ACC112 (cell line): ENCODE results near the gene SH3BP4.

ENCODE experiments used
- H2AFZ ChIP-seq: fragments of 200-600 bp; sonication (generic); one replicate; pipeline ENCODE4 v1.6.0; 2017; ENCODE audit warnings: antibody characterized with exemption, low read length; ENCODE audit not compliant: unreplicated experiment
- H3K27ac ChIP-seq: fragments of 200-600 bp; sonication (generic); 2 replicates; pipeline ENCODE4 v1.5.1; 2014; ENCODE audit warnings: low read depth, mild to moderate bottlenecking, antibody characterized with exemption, low read length, moderate library complexity
- H3K27me3 ChIP-seq: fragments of 200-600 bp; sonication (generic); 2 replicates; pipeline ENCODE4 v1.6.1; 2014; ENCODE audit warnings: mild to moderate bottlenecking, antibody characterized with exemption, low read length, moderate library complexity, mixed read lengths; ENCODE audit not compliant: insufficient read depth
- H3K36me3 ChIP-seq: fragments of 200-600 bp; sonication (generic); 2 replicates; pipeline ENCODE4 v1.6.1; 2016; ENCODE audit warnings: mild to moderate bottlenecking, antibody characterized with exemption, low read length, moderate library complexity, mixed read lengths; ENCODE audit not compliant: insufficient read depth
- H3K4me1 ChIP-seq: fragments of 200-600 bp; sonication (generic); one replicate; pipeline ENCODE4 v1.6.1; 2016; ENCODE audit warnings: low read length, mixed read lengths; ENCODE audit not compliant: insufficient read depth, unreplicated experiment, control insufficient read depth
- H3K4me3 ChIP-seq: fragments of 200-600 bp; sonication (generic); 2 replicates; pipeline ENCODE4 v1.5.1; 2014; ENCODE audit warnings: mild to moderate bottlenecking, low read depth, low read length
- H3K79me2 ChIP-seq: fragments of 200-600 bp; sonication (generic); one replicate; pipeline ENCODE4 v1.6.0; 2016; ENCODE audit warnings: low read length; ENCODE audit not compliant: control insufficient read depth, unreplicated experiment, insufficient read depth

Gene SH3BP4

DNA sequence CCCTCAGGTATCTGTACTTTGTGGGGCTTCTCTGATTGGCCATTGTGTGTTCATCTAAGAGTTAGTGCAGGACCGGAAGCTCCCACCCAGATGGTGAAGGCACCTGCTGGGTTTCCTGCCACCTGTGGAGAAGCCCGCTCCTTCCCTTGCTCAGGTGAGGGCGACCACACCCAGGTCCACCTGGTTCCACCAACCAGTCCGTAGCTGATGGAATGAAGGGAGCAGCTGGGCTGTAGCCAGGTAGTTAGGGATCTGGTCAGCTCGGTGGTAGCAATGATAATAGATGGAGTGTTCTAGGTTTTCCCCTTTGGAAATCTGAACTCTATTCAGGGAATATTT lies 16.0 kb downstream of the SH3BP4 start:
- no peaks in the 10 kb centered on the region for H3K27me3 ChIP-seq
- H3K27ac ChIP-seq, result no peak overlapping the region
- peaks cover 7% of the 10 kb centered on the region for H3K36me3 ChIP-seq
- peaks cover 49% of the 10 kb centered on the region for H3K4me1 ChIP-seq
- peaks cover 99% of the 10 kb centered on the region for H3K79me2 ChIP-seq
- H2AFZ ChIP-seq, result no peak overlapping the region
- H3K4me3 ChIP-seq, result no peak overlapping the region

DNA sequence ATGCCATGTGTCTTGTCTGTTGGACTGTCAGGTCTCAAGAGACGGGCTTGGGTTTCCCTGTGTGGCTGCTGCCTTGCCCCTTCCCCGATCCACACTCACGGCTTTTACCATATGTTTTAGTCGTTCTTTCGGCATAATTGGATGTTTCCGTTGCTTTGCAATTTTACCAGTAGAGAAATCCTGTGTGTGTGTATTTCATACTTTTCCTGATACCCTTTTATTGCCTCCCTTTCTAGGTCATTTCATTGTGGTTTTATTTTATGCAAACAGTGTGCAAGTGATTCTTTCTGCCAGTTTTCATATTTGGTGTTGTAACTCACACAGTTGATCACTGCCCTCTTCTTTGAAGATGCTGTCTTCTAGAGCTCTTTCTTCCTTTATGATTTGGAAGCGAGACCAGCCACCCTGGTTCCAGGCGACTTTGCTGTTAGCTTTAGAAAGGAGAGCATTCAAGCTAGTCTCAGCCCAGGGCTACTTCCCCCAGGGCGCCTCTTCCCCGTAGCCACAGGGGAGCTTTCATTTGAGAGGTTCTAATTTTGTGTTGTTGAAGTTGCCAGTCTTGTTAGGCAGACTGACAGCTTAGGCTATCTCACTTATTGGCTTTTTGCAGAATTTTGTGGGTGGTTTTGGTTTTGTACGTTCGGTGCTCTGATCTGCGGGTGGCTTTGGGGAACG lies 17.0 kb downstream of the SH3BP4 start:
- H2AFZ ChIP-seq, result no peak overlapping the region
- H3K27ac ChIP-seq, result no peak overlapping the region
- H3K36me3 ChIP-seq, result peaks cover 7% of the 10 kb centered on the region
- no peaks in the 10 kb centered on the region for H3K27me3 ChIP-seq
- H3K4me1 ChIP-seq, result peaks cover 45% of the 10 kb centered on the region
- peaks cover 99% of the 10 kb centered on the region for H3K79me2 ChIP-seq
- H3K4me3 ChIP-seq, result no peak overlapping the region

DNA sequence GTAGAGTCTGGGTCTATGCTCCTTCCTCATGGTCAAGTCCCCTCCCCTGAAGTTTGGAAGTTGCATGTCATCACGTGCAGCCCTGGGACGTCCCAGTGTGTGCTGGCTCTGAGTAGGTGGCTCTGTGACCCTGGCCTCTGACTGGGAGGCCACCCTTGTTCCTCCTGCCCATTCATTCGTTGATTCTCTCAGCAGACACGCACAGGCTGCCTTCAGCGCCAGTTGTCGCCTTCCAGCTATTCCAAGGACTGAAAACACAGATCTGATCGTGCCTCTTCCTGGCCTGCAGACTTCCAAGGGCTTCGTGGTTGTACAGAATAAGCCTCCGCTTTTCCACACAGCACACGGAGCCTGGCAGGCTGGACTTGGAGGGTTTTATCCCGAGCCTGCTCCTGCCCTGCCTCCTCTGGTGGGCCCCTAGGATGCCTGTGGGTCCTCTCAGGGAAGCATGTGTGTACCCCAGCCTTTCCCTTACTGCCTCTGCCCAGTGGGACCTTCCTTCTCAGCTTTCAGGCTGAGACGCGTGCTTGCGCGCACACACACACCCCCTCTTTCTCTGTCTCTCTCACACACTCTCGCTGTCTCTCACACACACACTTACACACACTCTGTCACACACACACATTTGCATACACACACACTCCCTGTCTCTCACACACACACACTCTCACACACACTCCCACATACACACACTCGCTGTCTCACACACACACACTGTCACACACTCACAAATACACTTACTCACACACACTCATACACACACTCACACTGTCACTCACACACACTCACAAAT lies 17.7 kb downstream of the SH3BP4 start:
- Histone ChIP-seq H3K4me1 (peaks cover 39% of the 10 kb centered on the region), H3K27me3 (no peaks in the 10 kb centered on the region), H3K27ac (0 out of 2 replicates have a peak overlapping the region, but pooled peaks have one; percentile 6), H3K4me3 (no peak overlapping the region), H3K36me3 (peaks cover 7% of the 10 kb centered on the region), H3K79me2 (peaks cover 98% of the 10 kb centered on the region), H2AFZ (no peak overlapping the region)

DNA sequence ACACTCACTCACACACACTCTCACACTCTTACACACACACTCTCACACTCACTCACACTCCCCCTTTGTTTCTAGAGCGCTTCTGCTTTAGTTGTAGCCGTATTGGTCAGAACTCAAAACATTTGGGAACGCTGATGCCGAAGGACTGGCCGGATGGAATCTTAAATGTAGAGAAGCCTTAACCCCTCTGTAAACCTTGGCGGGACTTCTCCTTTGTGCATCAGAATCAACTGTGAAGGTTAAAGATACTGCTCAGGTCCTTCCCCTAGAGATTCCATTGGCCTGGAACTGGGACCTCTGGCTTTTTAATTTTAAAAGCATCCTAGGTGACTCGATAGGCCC lies 18.3 kb downstream of the SH3BP4 start:
- Histone ChIP-seq H3K4me3 (no peak overlapping the region), H3K36me3 (peaks cover 7% of the 10 kb centered on the region), H3K27ac (0 out of 2 replicates have a peak overlapping the region, but pooled peaks have one; percentile 6), H3K4me1 (peaks cover 39% of the 10 kb centered on the region), H3K79me2 (peaks cover 98% of the 10 kb centered on the region), H2AFZ (no peak overlapping the region), H3K27me3 (no peaks in the 10 kb centered on the region)

DNA sequence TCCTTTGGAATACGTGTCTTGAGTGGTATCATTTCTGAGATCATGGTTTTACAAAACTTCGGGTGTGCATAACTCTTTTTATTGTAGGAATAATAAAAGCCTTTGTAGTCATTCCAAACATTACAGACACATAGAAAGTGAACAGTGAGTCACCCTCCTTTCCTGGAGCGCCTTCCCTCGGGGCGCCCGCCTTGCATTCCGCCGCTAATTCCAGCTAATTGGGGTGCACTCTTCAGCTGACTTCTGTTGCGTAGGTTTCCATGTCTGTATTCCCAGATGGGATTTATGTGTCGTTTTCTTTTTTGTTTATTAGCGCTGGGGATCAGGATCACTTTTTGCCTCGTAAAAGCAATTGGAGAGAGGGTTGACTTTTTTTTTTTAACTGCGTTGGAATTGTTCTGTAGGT lies 18.7 kb downstream of the SH3BP4 start:
- H2AFZ ChIP-seq, result no peak overlapping the region
- 0 out of 2 replicates have a peak overlapping the region, but pooled peaks have one; percentile 6 for H3K27ac ChIP-seq
- peaks cover 7% of the 10 kb centered on the region for H3K36me3 ChIP-seq
- H3K4me1 ChIP-seq, result peaks cover 39% of the 10 kb centered on the region
- no peak overlapping the region for H3K4me3 ChIP-seq
- no peaks in the 10 kb centered on the region for H3K27me3 ChIP-seq
- H3K79me2 ChIP-seq, result peaks cover 98% of the 10 kb centered on the region

DNA sequence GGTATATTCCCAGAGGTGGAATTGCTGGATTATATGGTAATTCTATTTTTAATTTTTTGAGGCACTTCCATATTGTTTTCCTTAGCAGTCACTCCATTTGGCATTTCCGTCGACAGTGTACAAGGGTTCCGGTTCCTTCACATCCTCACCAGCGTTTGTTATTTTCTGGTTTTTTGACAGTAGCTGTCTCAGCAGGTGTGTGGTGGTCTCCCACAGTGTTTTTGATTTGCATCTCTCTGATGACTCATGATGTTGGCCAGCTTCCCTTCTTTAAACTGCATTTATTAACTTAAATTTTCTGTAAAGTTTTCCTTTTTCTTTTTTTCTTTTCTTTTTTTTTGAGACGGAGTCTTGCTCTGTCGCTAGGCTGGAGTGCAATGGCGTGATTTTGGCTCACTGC lies 19.7 kb downstream of the SH3BP4 start:
- Histone ChIP-seq H2AFZ (no peak overlapping the region), H3K36me3 (peaks cover 7% of the 10 kb centered on the region), H3K79me2 (peaks cover 98% of the 10 kb centered on the region), H3K27me3 (no peaks in the 10 kb centered on the region), H3K4me3 (no peak overlapping the region), H3K4me1 (peaks cover 39% of the 10 kb centered on the region), H3K27ac (no peak overlapping the region)

DNA sequence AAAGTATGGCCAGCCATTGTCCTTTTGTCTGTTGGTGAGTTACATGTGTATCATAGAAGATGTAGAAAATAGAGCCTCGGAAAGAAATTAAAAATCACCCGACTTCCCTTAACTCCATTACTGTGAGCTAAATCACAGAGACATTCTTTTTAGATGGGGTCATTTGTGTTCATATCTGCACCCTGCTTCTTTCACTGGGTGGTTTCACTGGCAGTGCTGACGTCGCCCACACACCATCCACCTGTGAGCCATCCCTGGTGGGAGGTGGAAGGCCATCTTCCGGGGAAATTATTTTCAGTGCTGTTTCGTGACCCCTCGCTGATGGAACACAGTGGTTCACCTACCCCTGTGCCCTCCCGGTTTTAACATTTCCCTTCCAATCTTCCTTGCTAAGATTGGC lies 21.2 kb downstream of the SH3BP4 start:
- Histone ChIP-seq H2AFZ (no peak overlapping the region), H3K79me2 (peaks cover 93% of the 10 kb centered on the region), H3K36me3 (peaks cover 7% of the 10 kb centered on the region), H3K27me3 (no peaks in the 10 kb centered on the region), H3K27ac (no peak overlapping the region), H3K4me1 (peaks cover 40% of the 10 kb centered on the region), H3K4me3 (no peak overlapping the region)

DNA sequence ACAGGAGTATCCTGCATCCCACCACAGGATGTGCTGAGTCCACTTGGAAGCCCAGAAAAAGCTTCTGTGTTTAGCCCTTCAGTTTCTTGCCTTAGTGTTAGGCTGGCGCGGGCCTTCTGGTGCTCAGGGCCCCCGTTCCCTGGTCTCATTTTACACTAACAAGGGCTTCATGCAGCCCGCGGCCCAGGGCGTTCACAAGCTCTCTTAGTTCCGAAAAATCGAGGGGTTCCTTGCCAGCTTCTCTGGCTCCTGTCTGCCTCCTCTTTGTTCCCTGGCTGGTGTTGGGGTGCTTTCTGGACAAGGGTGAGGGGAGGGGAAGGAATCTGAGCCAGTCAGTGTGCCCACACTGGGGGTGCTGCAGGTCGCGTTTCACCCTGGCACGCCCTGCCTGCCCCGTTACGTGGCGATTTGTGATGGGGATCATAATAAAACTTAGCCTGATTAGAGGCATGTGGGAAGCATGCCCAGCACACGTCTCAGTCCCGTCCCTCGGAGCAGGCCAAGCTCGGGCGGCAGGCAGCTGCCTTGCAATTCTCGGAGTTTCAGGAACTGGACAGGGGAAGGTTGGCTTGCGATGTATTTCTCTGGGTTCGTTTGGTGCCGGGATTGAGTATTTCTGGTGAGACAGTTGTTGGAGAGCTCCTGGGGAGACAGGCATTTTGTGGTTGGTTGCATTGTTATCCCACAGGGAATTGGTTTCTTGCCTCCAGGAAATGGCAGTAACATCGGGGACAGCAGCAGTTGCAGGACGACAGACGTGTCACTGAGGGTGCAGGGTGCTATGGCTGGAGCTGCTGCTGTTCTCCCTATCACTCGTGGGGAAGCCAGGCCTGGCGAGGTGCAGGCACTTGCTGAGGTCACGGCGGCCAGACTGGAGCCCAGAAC lies 22.9 kb downstream of the SH3BP4 start:
- Histone ChIP-seq H3K27me3 (no peaks in the 10 kb centered on the region), H2AFZ (no peak overlapping the region), H3K36me3 (peaks cover 18% of the 10 kb centered on the region), H3K79me2 (peaks cover 93% of the 10 kb centered on the region), H3K27ac (no peak overlapping the region), H3K4me3 (no peak overlapping the region), H3K4me1 (peaks cover 42% of the 10 kb centered on the region)

DNA sequence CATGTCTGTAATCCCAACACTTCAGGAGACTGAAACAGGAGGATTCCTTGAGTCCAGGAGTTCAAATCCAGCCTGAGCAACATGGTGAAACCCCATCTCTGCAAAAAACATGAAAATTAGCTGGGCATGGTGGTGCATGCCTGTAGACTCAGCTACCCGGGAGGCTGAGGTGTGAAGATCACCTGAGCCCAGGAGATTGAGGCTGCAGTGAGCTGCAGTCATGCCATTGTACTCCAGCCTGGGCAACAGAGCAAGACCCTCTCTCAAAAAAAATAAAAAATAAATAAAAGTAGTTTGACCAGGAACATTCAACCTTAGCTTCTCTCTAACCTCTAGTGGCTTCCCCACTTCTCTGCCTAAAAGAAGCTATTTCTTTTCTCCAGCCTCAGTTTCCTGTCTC lies 23.8 kb downstream of the SH3BP4 start:
- peaks cover 88% of the 10 kb centered on the region for H3K79me2 ChIP-seq
- peaks cover 37% of the 10 kb centered on the region for H3K4me1 ChIP-seq
- no peak overlapping the region for H2AFZ ChIP-seq

DNA sequence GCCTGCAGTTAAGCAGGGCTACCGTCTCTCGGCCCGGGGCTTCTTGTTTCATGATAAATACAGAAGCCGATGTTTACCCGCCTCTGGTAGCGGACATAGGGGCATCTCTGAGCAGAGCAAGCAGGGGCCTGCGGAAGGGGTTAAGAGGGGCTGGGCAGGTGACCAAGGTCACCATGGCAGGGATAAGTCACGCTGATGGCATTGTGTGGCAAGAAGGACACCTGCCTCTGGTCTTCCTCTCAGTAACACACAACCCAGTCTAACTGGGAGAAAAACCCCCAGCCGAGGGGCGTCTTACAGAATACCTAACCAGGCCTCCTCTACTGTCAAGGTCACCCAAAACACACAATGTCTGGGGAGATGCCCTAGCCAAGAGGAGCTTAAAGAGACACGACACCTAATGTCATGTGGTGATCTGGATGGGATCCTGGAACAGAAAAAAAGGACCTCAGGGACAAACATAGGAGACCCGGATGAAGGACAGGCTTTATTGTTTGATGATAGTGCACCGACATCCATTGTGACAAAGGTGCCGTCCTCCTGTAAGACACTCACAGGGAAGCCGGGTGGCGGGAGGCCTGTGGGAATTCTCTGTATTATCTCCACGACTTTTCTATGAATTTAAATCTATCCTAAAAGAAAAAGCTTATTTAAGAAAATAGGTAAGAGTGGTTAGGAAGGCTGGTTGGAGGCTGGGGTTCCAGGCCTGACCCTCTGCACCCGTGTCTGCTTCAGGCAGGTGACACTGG lies 24.8 kb downstream of the SH3BP4 start:
- Histone ChIP-seq H3K36me3 (peaks cover 13% of the 10 kb centered on the region; the same call in 1 of the 2 replicates), H3K27ac (no peak overlapping the region), H3K79me2 (peaks cover 77% of the 10 kb centered on the region), H3K4me1 (peaks cover 41% of the 10 kb centered on the region), H3K4me3 (no peak overlapping the region), H3K27me3 (no peaks in the 10 kb centered on the region), H2AFZ (no peak overlapping the region)

More for the DNA sequence above, 23.8 kb downstream of the SH3BP4 start:
- Histone ChIP-seq H3K4me3 (no peak overlapping the region), H3K27me3 (no peaks in the 10 kb centered on the region), H3K27ac (no peak overlapping the region), H3K36me3 (peaks cover 20% of the 10 kb centered on the region)
